Skeletal muscle tissue (tissue), 4 donors: ENCODE measurements around the gene ATXN7L2. TPM values are rescaled to one million over a fixed set of nuclear protein-coding genes. Genes with fewer than 3 reads are reported as not detected.

Experiments used
- H3K27ac ChIP-seq: one replicate; pipeline ENCODE4 v1.7.0; 2013; ENCODE audit warnings: mild to moderate bottlenecking, low read depth, low read length, inconsistent platforms
- H3K27me3 ChIP-seq, 3 donors: one replicate each; pipeline ENCODE4 v1.7.0; 2013; ENCODE audit warnings: low read length in 3 of 3; ENCODE audit not compliant: control insufficient read depth in 3 of 3, insufficient read depth in 3 of 3
- H3K36me3 ChIP-seq, 3 donors: one replicate each; pipeline ENCODE4 v1.7.0; 2013; ENCODE audit warnings: low read length in 3 of 3; ENCODE audit not compliant: control insufficient read depth in 3 of 3, insufficient read depth in 3 of 3
- H3K4me1 ChIP-seq, 3 donors: one replicate each; pipeline ENCODE4 v1.7.0; 2013; ENCODE audit warnings: low read length in 3 of 3, mild to moderate bottlenecking in 3 of 3; ENCODE audit not compliant: control insufficient read depth in 3 of 3, insufficient read depth in 3 of 3
- H3K4me3 ChIP-seq, 3 donors: one replicate each; pipeline ENCODE4 v1.7.0; 2013; ENCODE audit warnings: low read length in 3 of 3
- H3K9ac ChIP-seq, 3 donors: one replicate each; pipeline ENCODE4 v1.7.0; 2013; ENCODE audit warnings: low read length in 3 of 3, mild to moderate bottlenecking in 3 of 3, moderate library complexity in 2 of 3, low read depth in 1 of 3
- H3K9me3 ChIP-seq, 3 donors: one replicate each; pipeline ENCODE4 v1.7.0; 2013; ENCODE audit warnings: low read length in 3 of 3; ENCODE audit not compliant: control insufficient read depth in 3 of 3
- total RNA-seq: library from RNA; depleted of rRNA; stranded (reverse); fragments of >200 nt; gene quantifications from one replicate; pipeline ENCODE4 v1.2.3, GENCODE V29; 2014
- donor health status: Osteomylitis.

Gene ATXN7L2
- total RNA-seq, 1 donor from 2014 or later, result 3.1 TPM

- Histone ChIP-seq H3K27me3 (no peaks in the 10 kb centered on the region), H3K4me3 (no peak overlapping the region), H3K4me1 (peaks cover 0 to 2% (median 0%) of the 10 kb centered on the region in 3 donors), H3K27ac (no peak overlapping the region), H3K9me3 (no peaks in the 10 kb centered on the region), H3K36me3 (no peaks in the 10 kb centered on the region), H3K9ac (no peak overlapping the region)
Measured at GRCh38 chr1:109517337-109517736, 33.6 kb downstream of the ATXN7L2 start.

- Histone ChIP-seq H3K4me1 (peaks cover 0 to 2% (median 0%) of the 10 kb centered on the region in 3 donors), H3K36me3 (no peaks in the 10 kb centered on the region), H3K9me3 (no peaks in the 10 kb centered on the region), H3K9ac (no peak overlapping the region), H3K27me3 (no peaks in the 10 kb centered on the region), H3K27ac (no peak overlapping the region), H3K4me3 (no peak overlapping the region)
Measured at GRCh38 chr1:109521002-109521951, 37.6 kb downstream of the ATXN7L2 start.

- no peaks in the 10 kb centered on the region for H3K36me3 ChIP-seq
- H3K9me3 ChIP-seq, result no peaks in the 10 kb centered on the region
- no peak overlapping the region for H3K27ac ChIP-seq
- H3K9ac ChIP-seq, result no peak overlapping the region
- peaks cover 0 to 2% (median 0%) of the 10 kb centered on the region in 3 donors for H3K4me1 ChIP-seq
- no peak overlapping the region for H3K4me3 ChIP-seq
- H3K27me3 ChIP-seq, result no peaks in the 10 kb centered on the region
Measured at GRCh38 chr1:109522026-109522425, 38.3 kb downstream of the ATXN7L2 start.

GRCh38 chr1:109523706-109524105 is 40.0 kb downstream of the ATXN7L2 start:
- H3K9ac ChIP-seq, result no peak overlapping the region
- no peaks in the 10 kb centered on the region for H3K36me3 ChIP-seq

GRCh38 chr1:109527098-109527811 is 43.5 kb downstream of the ATXN7L2 start:
- H3K4me3 ChIP-seq, result no peak overlapping the region

More at GRCh38 chr1:109523706-109524105, 40.0 kb downstream of the ATXN7L2 start:
- H3K4me1 ChIP-seq, result peaks cover 2 to 12% (median 9%) of the 10 kb centered on the region in 3 donors
- no peaks in the 10 kb centered on the region for H3K27me3 ChIP-seq
- no peak overlapping the region for H3K4me3 ChIP-seq
- no peak overlapping the region for H3K27ac ChIP-seq
- no peaks in the 10 kb centered on the region for H3K9me3 ChIP-seq

GRCh38 chr1:109527846-109528695 is 44.4 kb downstream of the ATXN7L2 start:
- H3K9ac ChIP-seq, result no peak overlapping the region
- peak overlapping the region; percentile 88 for H3K27ac ChIP-seq
- H3K4me1 ChIP-seq, result peaks cover 41 to 54% (median 48%) of the 10 kb centered on the region in 3 donors
- H3K27me3 ChIP-seq, result no peaks in the 10 kb centered on the region
- H3K36me3 ChIP-seq, result no peaks in the 10 kb centered on the region
- H3K9me3 ChIP-seq, result no peaks in the 10 kb centered on the region
- no peak overlapping the region for H3K4me3 ChIP-seq

More at GRCh38 chr1:109527098-109527811, 43.5 kb downstream of the ATXN7L2 start:
- Histone ChIP-seq H3K9ac (no peak overlapping the region), H3K27me3 (no peaks in the 10 kb centered on the region), H3K36me3 (no peaks in the 10 kb centered on the region), H3K27ac (no peak overlapping the region), H3K4me1 (peaks cover 33 to 45% (median 40%) of the 10 kb centered on the region in 3 donors), H3K9me3 (no peaks in the 10 kb centered on the region)

- no peaks in the 10 kb centered on the region for H3K36me3 ChIP-seq
- peak overlapping the region; percentile 88 for H3K27ac ChIP-seq
- no peaks in the 10 kb centered on the region for H3K27me3 ChIP-seq
- H3K4me1 ChIP-seq, result peaks cover 45 to 57% (median 51%) of the 10 kb centered on the region in 3 donors
- no peak overlapping the region for H3K4me3 ChIP-seq
- no peak overlapping the region for H3K9ac ChIP-seq
- no peaks in the 10 kb centered on the region for H3K9me3 ChIP-seq
Measured at GRCh38 chr1:109528712-109529111, 45.0 kb downstream of the ATXN7L2 start.

DNA sequence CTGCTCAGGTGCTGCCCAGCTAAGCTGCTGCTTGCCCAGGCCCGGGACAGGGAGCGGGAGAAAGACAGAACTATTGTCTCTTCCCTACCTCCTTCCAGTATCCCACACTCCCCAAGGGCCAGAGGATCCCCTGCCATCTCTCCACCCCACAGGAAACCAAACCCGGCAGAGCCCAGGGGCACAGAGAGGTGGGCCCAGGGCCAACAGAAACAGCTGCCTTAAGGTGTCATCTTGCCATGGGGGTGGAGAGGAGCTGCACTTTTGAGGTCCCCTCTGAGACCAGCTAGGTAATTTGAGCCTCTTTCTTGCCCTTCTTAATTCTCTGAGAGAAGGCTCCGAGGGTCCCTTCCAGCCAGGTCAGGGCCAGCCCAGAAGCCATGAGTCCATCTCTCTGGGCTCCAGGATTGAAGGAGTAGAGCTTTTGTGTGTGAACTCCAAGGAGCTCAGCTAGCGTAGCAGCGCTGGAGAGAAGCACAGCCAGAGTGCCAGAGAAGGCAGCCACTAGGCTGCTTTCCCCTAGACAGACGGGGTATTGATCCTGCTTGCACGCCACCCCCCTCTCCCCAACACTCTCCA is 46.3 kb downstream of the ATXN7L2 start:
- Histone ChIP-seq H3K9ac (peak overlapping the region; percentile 68 to 79 (median 71)), H3K36me3 (no peaks in the 10 kb centered on the region), H3K27ac (peak overlapping the region; percentile 88), H3K27me3 (no peaks in the 10 kb centered on the region), H3K4me3 (peak overlapping the region in 2 of 3 donors; percentile 35 to 56), H3K4me1 (peaks cover 53 to 63% (median 58%) of the 10 kb centered on the region in 3 donors), H3K9me3 (no peaks in the 10 kb centered on the region)

DNA sequence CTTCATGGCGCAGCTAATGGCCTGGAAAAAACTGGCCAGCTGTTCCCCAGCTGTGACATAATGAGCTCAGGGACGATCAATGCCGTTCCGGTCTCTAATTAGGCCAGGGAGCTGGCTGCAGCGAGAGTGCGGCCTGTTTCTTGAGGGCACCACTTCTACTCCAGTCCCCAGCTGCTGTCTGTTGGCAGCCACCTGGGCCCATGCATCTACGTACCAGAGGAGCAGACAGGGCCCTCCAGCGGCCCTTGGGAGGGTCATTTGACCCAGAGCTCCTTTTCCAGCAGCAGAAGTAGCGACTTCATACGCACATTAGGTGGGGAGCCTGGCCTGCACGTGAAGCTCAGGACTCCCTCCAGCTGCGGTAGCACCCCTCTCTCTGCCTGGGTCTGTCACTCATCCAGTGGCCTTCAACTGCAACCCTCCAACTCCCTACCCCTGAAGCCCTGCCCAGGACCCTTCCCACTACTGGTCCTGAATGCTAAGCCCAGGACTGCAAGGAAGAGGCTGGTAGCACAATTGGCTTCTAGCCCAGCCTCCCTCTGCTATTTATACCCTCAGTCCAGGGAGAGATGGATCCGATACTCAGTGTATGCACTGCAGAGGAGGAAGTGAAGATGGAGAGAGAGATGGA is 46.9 kb downstream of the ATXN7L2 start:
- Histone ChIP-seq H3K27ac (peak overlapping the region; percentile 88), H3K9ac (peak overlapping the region; percentile 68 to 79 (median 71))

More for the DNA sequence above, 46.9 kb downstream of the ATXN7L2 start:
- Histone ChIP-seq H3K4me3 (peak overlapping the region in 2 of 3 donors; percentile 13 to 56), H3K9me3 (no peaks in the 10 kb centered on the region), H3K27me3 (no peaks in the 10 kb centered on the region), H3K4me1 (peaks cover 59 to 69% (median 64%) of the 10 kb centered on the region in 3 donors), H3K36me3 (no peaks in the 10 kb centered on the region)
